ENCODE data around the gene GOLGA6A. TPM values are rescaled to one million over a fixed set of nuclear protein-coding genes. Genes with fewer than 3 reads are reported as not detected.
"Not testable (repeated sequence)": the region's sequence is repeated elsewhere in the genome, so short reads cannot be mapped to it uniquely, and the experiment has no call there.

The GOLGA6A gene
- under 1 TPM in 1 of 3 donors, not detected in 2; 0.12 TPM for polyA plus RNA-seq

GRCh38 chr15:74082450-74082849 is at the start of gene GOLGA6A:
GOLGA6A (minus strand) TSS chr15:74082550; CDS start chr15:74082509, 41 bp downstream.
- whole genome bisulfite sequencing, 3 donors, result no CpG with 5 or more reads among the region's 7 CpGs
- not testable (repeated sequence) for H3K27ac ChIP-seq (ENCODE audit: low read depth, low read length)

- no peak overlapping the region for H3K27ac ChIP-seq (ENCODE audit: low read depth, low read length)
- 19 to 49% (median 44%) methylated on average over 20 of the region's 20 CpGs for WGBS, 3 donors
Observed at GRCh38 chr15:74131628-74132413, 49.5 kb upstream of the GOLGA6A start.

GRCh38 chr15:74130849-74131627 is 48.7 kb upstream of the GOLGA6A start:
- H3K27ac ChIP-seq (ENCODE audit: low read depth, low read length), result no peak overlapping the region

GRCh38 chr15:74130155-74130848 is 48.0 kb upstream of the GOLGA6A start, which contains the start of gene ISLR2:
ISLR2 (plus strand) TSS chr15:74130586; CDS start chr15:74132755, 2,169 bp downstream.
- H3K27ac ChIP-seq (ENCODE audit: low read depth, low read length), result no peak within 1 kb of the TSS
- 2% methylated on average over 48 to 53 of the region's 53 CpGs for WGBS, 3 donors

More at GRCh38 chr15:74130849-74131627, 48.7 kb upstream of the GOLGA6A start:
- WGBS, 3 donors, result 6 to 39% (median 34%) methylated on average over 26 to 28 of the region's 28 CpGs

GRCh38 chr15:74129586-74130154 is 47.3 kb upstream of the GOLGA6A start:
- 2 to 5% (median 2%) methylated on average over 40 of the region's 40 CpGs for WGBS, 3 donors
- no peak overlapping the region for H3K27ac ChIP-seq (ENCODE audit: low read depth, low read length)

GRCh38 chr15:74128785-74129585 is 46.6 kb upstream of the GOLGA6A start:
- WGBS, 3 donors, result 5 to 22% (median 19%) methylated on average over 42 to 43 of the region's 43 CpGs
- H3K27ac ChIP-seq (ENCODE audit: low read depth, low read length), result no peak overlapping the region

- 5 to 12% (median 11%) methylated on average over 52 to 53 of the region's 53 CpGs for WGBS, 3 donors
- no peak overlapping the region for H3K27ac ChIP-seq (ENCODE audit: low read depth, low read length)
Observed at GRCh38 chr15:74127954-74128784, 45.8 kb upstream of the GOLGA6A start.

- H3K27ac ChIP-seq (ENCODE audit: low read depth, low read length), result no peak overlapping the region
- WGBS, 3 donors, result 5 to 10% (median 9%) methylated on average over 44 of the region's 44 CpGs
Observed at GRCh38 chr15:74127255-74127953, 45.1 kb upstream of the GOLGA6A start.

GRCh38 chr15:74124759-74125158 is 42.4 kb upstream of the GOLGA6A start:
- 48 to 74% (median 62%) methylated on average over 7 of the region's 7 CpGs for WGBS, 3 donors

GRCh38 chr15:74124196-74124595 is 41.8 kb upstream of the GOLGA6A start:
- 59 to 87% (median 84%) methylated on average over 3 of the region's 3 CpGs for WGBS, 3 donors
- H3K27ac ChIP-seq (ENCODE audit: low read depth, low read length), result no peak overlapping the region

More at GRCh38 chr15:74124759-74125158, 42.4 kb upstream of the GOLGA6A start:
- no peak overlapping the region for H3K27ac ChIP-seq (ENCODE audit: low read depth, low read length)

- no peak overlapping the region for H3K27ac ChIP-seq (ENCODE audit: low read depth, low read length)
- WGBS, 3 donors, result 67 to 84% (median 76%) methylated on average over 4 of the region's 4 CpGs
Observed at GRCh38 chr15:74123658-74124057, 41.3 kb upstream of the GOLGA6A start.

- 24 to 32% (median 26%) methylated on average over 4 of the region's 4 CpGs for WGBS, 3 donors
- no peak overlapping the region for H3K27ac ChIP-seq (ENCODE audit: low read depth, low read length)
Observed at GRCh38 chr15:74123131-74123429, 40.7 kb upstream of the GOLGA6A start.

GRCh38 chr15:74122403-74123130 is 40.2 kb upstream of the GOLGA6A start:
- 45 to 53% (median 47%) methylated on average over 5 of the region's 5 CpGs for whole genome bisulfite sequencing, 3 donors
- H3K27ac ChIP-seq (ENCODE audit: low read depth, low read length), result no peak overlapping the region

- 74 to 89% (median 84%) methylated on average over 6 of the region's 6 CpGs for WGBS, 3 donors
- no peak overlapping the region for H3K27ac ChIP-seq (ENCODE audit: low read depth, low read length)
Observed at GRCh38 chr15:74121858-74122257, 39.5 kb upstream of the GOLGA6A start.

- no peak overlapping the region for H3K27ac ChIP-seq (ENCODE audit: low read depth, low read length)
- 12 to 27% (median 24%) methylated on average over 4 of the region's 4 CpGs for WGBS, 3 donors
Observed at GRCh38 chr15:74121039-74121438, 38.7 kb upstream of the GOLGA6A start.

- WGBS, 3 donors, result 66 to 83% (median 82%) methylated on average over 6 of the region's 6 CpGs
- no peak overlapping the region for H3K27ac ChIP-seq (ENCODE audit: low read depth, low read length)
Observed at GRCh38 chr15:74120426-74120825, 38.1 kb upstream of the GOLGA6A start.

All from adipose tissue (tissue), 3 donors.